ENCODE data around the gene HSH2D. TPM values are rescaled to one million over a fixed set of nuclear protein-coding genes. Genes with fewer than 3 reads are reported as not detected.
A peak's percentile ranks its signal among the peaks of the same experiment; 100 is the strongest.

Gene HSH2D
- total RNA-seq, 1 donor from 2014 or later = not detected

DNA sequence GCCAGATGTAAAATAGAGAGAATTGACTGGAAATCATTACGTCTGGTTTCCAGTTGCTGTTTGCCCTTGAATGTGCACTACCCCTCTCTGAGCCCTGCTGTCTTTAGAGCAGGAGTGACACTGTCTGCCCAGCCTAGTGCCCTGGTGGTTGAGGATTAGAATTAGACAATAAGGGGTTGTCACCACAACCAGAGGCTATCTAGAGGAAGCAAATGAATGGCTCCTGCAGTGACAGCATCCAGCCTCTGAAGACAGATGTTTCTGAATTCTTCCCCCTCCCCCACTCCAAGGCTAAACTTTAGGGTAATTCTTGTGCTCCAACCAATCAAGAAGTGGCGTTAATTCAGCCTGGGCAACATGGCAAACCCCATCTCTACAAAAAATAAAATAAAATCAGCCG, 29.8 kb upstream of the HSH2D start:
- Mint-ChIP-seq H3K27me3 (ENCODE audit: insufficient read depth, low read depth) (no peaks in the 10 kb centered on the region), H3K4me3 (peak overlapping the region; percentile 64), H3K4me1 (peaks cover 9% of the 10 kb centered on the region), H3K9me3 (no peaks in the 10 kb centered on the region), H3K27ac (no peak overlapping the region), H3K36me3 (peaks cover 8% of the 10 kb centered on the region)
- H2AFZ ChIP-seq (replicated peaks) = no peak overlapping the region
- H3F3A ChIP-seq (ENCODE audit: low read depth) = peaks cover 3% of the 10 kb centered on the region
- no peak overlapping the region for H3K4me3 ChIP-seq
- no peaks in the 10 kb centered on the region for H3K4me1 ChIP-seq
- H4K20me1 ChIP-seq (ENCODE audit: low read depth) = peaks cover 30% of the 10 kb centered on the region
- H3K9me3 ChIP-seq (ENCODE audit: low read depth) = no peaks in the 10 kb centered on the region
- TF ChIP-seq EZH2 (IDR thresholded peaks at IDR 0.05) = no peak
- TF ChIP-seq EZH2phosphoT487 (IDR thresholded peaks at IDR 0.05) = no peak
- TF ChIP-seq, protein P1, sequence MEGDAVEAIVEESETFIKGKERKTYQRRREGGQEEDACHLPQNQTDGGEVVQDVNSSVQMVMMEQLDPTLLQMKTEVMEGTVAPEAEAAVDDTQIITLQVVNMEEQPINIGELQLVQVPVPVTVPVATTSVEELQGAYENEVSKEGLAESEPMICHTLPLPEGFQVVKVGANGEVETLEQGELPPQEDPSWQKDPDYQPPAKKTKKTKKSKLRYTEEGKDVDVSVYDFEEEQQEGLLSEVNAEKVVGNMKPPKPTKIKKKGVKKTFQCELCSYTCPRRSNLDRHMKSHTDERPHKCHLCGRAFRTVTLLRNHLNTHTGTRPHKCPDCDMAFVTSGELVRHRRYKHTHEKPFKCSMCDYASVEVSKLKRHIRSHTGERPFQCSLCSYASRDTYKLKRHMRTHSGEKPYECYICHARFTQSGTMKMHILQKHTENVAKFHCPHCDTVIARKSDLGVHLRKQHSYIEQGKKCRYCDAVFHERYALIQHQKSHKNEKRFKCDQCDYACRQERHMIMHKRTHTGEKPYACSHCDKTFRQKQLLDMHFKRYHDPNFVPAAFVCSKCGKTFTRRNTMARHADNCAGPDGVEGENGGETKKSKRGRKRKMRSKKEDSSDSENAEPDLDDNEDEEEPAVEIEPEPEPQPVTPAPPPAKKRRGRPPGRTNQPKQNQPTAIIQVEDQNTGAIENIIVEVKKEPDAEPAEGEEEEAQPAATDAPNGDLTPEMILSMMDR (IDR thresholded peaks at IDR 0.05) = no peak
- no peak for DNase-seq (ENCODE audit: low spot score)
- peaks cover 57% of the 10 kb centered on the region for H3K79me2 ChIP-seq (ENCODE audit: low read depth)
- H3K27me3 ChIP-seq = no peaks in the 10 kb centered on the region
- H3K27ac ChIP-seq = no peak overlapping the region
- H3K36me3 ChIP-seq = no peaks in the 10 kb centered on the region
- H3K4me2 ChIP-seq = no peak overlapping the region
- no peak overlapping the region for H3K9ac ChIP-seq

DNA sequence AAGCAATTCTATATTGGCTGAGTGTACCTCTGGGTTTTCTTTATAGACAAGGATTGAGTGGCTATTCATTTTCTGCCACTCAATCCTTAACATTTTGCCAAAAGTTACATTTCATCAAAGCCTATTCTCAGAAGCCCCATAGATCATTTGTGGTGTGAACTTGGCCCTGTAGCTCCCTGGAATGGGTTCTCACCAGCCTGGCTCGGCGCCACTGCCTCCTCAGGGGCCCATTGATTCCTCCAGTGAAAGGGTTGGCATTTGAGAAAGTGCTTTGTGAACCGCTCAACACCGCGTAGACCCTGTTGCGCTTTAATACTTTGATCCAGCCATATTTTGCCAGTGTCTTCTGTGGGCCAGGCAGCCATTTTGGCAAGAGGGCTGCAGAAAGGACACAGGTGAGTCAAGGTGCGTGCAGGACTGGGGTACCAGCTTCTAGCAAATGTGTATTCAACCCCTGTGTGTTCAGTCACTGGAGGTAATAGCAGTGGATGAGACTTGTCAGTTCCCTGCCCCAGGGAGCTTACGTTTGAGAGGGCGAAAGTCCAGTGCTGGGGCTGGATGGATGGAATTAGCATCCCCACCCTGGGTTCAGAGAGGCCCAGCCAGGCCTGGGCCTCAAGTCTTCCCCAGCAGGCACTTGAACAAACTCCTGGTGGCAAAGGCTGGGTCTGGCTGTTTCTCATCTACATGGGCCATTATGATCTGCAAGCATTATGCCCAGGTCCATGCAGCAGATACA, 28.0 kb upstream of the HSH2D start:
- DNase-seq (ENCODE audit: low spot score) = no peak
- Histone ChIP-seq H3K4me2 (no peak overlapping the region), H3K79me2 (ENCODE audit: low read depth) (peaks cover 57% of the 10 kb centered on the region), H3K9ac (no peak overlapping the region), H3K27ac (no peak overlapping the region), H3K27me3 (no peaks in the 10 kb centered on the region), H3F3A (ENCODE audit: low read depth) (peaks cover 3% of the 10 kb centered on the region), H3K36me3 (no peaks in the 10 kb centered on the region), H3K4me3 (no peak overlapping the region), H3K4me1 (no peaks in the 10 kb centered on the region), H2AFZ (replicated peaks) (no peak overlapping the region), H3K9me3 (ENCODE audit: low read depth) (no peaks in the 10 kb centered on the region), H4K20me1 (ENCODE audit: low read depth) (peaks cover 30% of the 10 kb centered on the region)
- Mint-ChIP-seq H3K4me3 (no peak overlapping the region), H3K36me3 (peaks cover 8% of the 10 kb centered on the region), H3K4me1 (peaks cover 9% of the 10 kb centered on the region), H3K9me3 (no peaks in the 10 kb centered on the region), H3K27me3 (ENCODE audit: insufficient read depth, low read depth) (no peaks in the 10 kb centered on the region), H3K27ac (no peak overlapping the region)
- no peak for TF ChIP-seq EZH2phosphoT487 (IDR thresholded peaks at IDR 0.05)
- no peak for TF ChIP-seq EZH2 (IDR thresholded peaks at IDR 0.05)
- TF ChIP-seq, protein P1 (IDR thresholded peaks at IDR 0.05) = no peak

DNA sequence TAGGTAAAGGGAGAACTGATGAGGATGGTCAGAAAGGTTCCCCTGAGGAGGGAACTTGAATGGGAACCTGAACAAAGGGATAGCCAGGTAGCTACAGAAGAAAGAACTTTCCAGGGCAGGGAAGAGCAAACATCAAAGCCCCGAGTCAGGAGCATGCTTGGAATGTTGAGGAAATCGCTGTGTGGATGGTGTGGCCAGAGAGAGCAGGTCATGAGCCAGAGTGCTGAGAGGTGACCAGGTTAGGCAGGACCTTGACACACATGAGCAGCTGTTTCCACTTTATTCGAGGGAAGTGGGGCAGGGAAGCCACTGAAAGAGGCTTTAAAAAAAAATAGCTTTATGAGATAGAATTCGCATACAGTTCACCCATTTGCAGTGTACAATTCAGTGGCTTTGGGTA, 27.4 kb upstream of the HSH2D start:
- Mint-ChIP-seq H3K27me3 (ENCODE audit: insufficient read depth, low read depth) (no peaks in the 10 kb centered on the region), H3K27ac (no peak overlapping the region), H3K4me1 (peaks cover 9% of the 10 kb centered on the region), H3K4me3 (no peak overlapping the region), H3K36me3 (peaks cover 8% of the 10 kb centered on the region), H3K9me3 (no peaks in the 10 kb centered on the region)
- H3K27ac ChIP-seq = no peak overlapping the region
- H3K4me2 ChIP-seq = no peak overlapping the region
- no peaks in the 10 kb centered on the region for H3K9me3 ChIP-seq (ENCODE audit: low read depth)
- no peaks in the 10 kb centered on the region for H3K36me3 ChIP-seq
- H2AFZ ChIP-seq (replicated peaks) = no peak overlapping the region
- H3K79me2 ChIP-seq (ENCODE audit: low read depth) = peaks cover 57% of the 10 kb centered on the region
- peaks cover 30% of the 10 kb centered on the region for H4K20me1 ChIP-seq (ENCODE audit: low read depth)
- H3K27me3 ChIP-seq = no peaks in the 10 kb centered on the region
- DNase-seq (ENCODE audit: low spot score) = no peak
- H3K4me3 ChIP-seq = no peak overlapping the region
- H3F3A ChIP-seq (ENCODE audit: low read depth) = peaks cover under 1% of the 10 kb centered on the region
- no peaks in the 10 kb centered on the region for H3K4me1 ChIP-seq
- no peak overlapping the region for H3K9ac ChIP-seq
- TF ChIP-seq EZH2phosphoT487 (IDR thresholded peaks at IDR 0.05) = no peak

DNA sequence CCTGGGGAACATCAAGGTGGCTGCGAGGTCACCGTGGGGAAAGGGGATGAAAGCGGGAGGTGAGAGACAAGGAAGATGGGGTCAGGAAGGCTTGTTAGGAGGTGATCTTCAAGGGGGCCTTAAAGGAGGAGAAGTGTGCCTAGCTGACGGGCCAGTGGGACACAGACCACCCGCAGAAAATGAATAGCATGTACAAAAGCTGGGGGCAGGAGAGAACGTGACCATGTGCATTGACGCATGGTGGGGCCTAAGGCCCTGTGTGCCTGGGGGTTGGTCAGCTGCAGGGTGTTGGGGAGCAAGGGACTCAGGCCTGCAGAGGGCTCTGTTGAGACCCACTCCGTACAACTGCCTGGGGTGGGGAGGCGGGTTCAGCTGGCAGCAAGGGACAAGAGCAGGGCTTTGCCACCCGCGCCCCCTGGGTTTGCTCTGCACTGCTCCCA, 25.9 kb upstream of the HSH2D start:
- Mint-ChIP-seq H3K4me1 (peaks cover 5% of the 10 kb centered on the region), H3K27ac (no peak overlapping the region), H3K36me3 (peaks cover 12% of the 10 kb centered on the region), H3K27me3 (ENCODE audit: insufficient read depth, low read depth) (no peaks in the 10 kb centered on the region), H3K4me3 (peak overlapping the region; percentile 28), H3K9me3 (no peaks in the 10 kb centered on the region)
- no peak for DNase-seq (ENCODE audit: low spot score)
- Histone ChIP-seq H3K9me3 (ENCODE audit: low read depth) (no peaks in the 10 kb centered on the region), H3K79me2 (ENCODE audit: low read depth) (peaks cover 48% of the 10 kb centered on the region), H3F3A (ENCODE audit: low read depth) (no peaks in the 10 kb centered on the region), H3K9ac (no peak overlapping the region), H3K4me3 (no peak overlapping the region), H4K20me1 (ENCODE audit: low read depth) (peaks cover 26% of the 10 kb centered on the region), H2AFZ (replicated peaks) (no peak overlapping the region), H3K27ac (no peak overlapping the region), H3K27me3 (no peaks in the 10 kb centered on the region), H3K36me3 (no peaks in the 10 kb centered on the region), H3K4me1 (no peaks in the 10 kb centered on the region), H3K4me2 (no peak overlapping the region)
- TF ChIP-seq, protein P1 (IDR thresholded peaks at IDR 0.05) = no peak
- TF ChIP-seq EZH2 (IDR thresholded peaks at IDR 0.05) (no peak), EZH2phosphoT487 (IDR thresholded peaks at IDR 0.05) (no peak)

All from neural progenitor cell (in vitro differentiated cells).